ENCODE results near the gene MDM4.
"Not testable (repeated sequence)": the region's sequence is repeated elsewhere in the genome, so short reads cannot be mapped to it uniquely, and the experiment has no call there.

The MDM4 gene

GRCh38 chr1:204563780-204564179 lies 47.6 kb downstream of the MDM4 start:
- FAIRE-seq = no peak

GRCh38 chr1:204564835-204565234 lies 48.6 kb downstream of the MDM4 start:
- FAIRE-seq = no peak

GRCh38 chr1:204565617-204566582 lies 49.7 kb downstream of the MDM4 start:
- no peak for FAIRE-seq

GRCh38 chr1:204566583-204566955 lies 50.4 kb downstream of the MDM4 start:
- no peak for FAIRE-seq

- FAIRE-seq = no peak
Observed at GRCh38 chr1:204567071-204567470, 50.9 kb downstream of the MDM4 start.

GRCh38 chr1:204568576-204569315 lies 52.5 kb downstream of the MDM4 start:
- FAIRE-seq = no peak

GRCh38 chr1:204569478-204569877 lies 53.3 kb downstream of the MDM4 start:
- FAIRE-seq = no peak

- FAIRE-seq = not testable (repeated sequence)
Observed at GRCh38 chr1:204570021-204570420, 53.8 kb downstream of the MDM4 start.

GRCh38 chr1:204571128-204571527 lies 54.9 kb downstream of the MDM4 start:
- FAIRE-seq = no peak

- FAIRE-seq = no peak
Observed at GRCh38 chr1:204571631-204572030, 55.4 kb downstream of the MDM4 start.

GRCh38 chr1:204572923-204573922 lies 57.0 kb downstream of the MDM4 start:
- FAIRE-seq = no peak

GRCh38 chr1:204574016-204574864 lies 58.0 kb downstream of the MDM4 start:
- no peak for FAIRE-seq

- no peak for FAIRE-seq
Observed at GRCh38 chr1:204574865-204575163, 58.6 kb downstream of the MDM4 start.

- FAIRE-seq = no peak
Observed at GRCh38 chr1:204575221-204576190, 59.3 kb downstream of the MDM4 start.

GRCh38 chr1:204576422-204576821 lies 60.2 kb downstream of the MDM4 start:
- no peak for FAIRE-seq

GRCh38 chr1:204577794-204578478 lies 61.7 kb downstream of the MDM4 start:
- no peak for FAIRE-seq

GRCh38 chr1:204578867-204579664 lies 62.9 kb downstream of the MDM4 start:
- no peak for FAIRE-seq

GRCh38 chr1:204579681-204580080 lies 63.5 kb downstream of the MDM4 start:
- no peak for FAIRE-seq

- FAIRE-seq = no peak
Observed at GRCh38 chr1:204580862-204581261, 64.7 kb downstream of the MDM4 start.
